EH (cell line): Measurements from ENCODE around the gene MFAP2.
"Not testable (repeated sequence)": the region's sequence is repeated elsewhere in the genome, so short reads cannot be mapped to it uniquely, and the experiment has no call there.

Experiments used
- DNase-seq: peaks from one replicate; pipeline ENCODE4 v3.0.0-alpha.2; 2015; ENCODE audit warnings: low read depth

MFAP2 gene

DNA sequence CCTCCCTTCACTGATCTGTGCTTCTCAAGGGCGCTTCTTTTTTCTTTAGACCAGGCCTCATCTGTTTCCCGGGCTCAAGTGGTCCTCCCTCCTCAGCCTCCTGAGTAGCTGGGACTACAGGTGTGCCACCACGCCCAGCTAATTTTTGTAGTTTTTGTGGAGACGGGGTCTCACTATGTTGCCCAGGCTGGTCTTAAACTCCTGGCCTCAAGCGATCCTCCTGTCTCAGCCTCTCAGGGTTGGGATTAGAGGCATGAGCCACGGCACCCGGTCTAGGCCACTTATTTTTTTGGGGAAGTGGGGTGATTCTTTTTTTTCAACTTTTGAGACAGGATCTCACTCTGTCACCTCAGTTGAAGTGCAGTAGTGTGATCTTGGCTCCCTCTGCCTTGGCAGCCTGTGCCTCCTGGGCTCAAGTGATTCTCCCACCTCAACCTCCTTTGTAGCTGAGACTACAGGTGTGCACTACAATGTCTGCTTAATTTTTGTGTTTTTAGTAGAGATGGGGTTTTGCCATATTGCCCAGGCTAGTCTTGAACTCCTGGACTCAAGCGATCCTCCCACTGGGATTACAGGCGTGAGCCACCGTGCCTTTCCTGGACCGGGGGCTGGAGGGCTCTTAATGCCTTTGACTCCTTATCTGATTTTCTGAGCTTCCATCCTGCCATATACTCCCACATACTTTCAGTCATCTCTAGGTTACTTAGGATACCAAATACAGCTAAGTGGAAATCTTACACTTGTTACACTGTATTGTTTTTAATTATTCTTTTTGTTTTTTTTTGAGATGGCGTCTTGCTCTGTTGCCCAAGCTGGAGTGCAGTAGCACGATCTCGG is 18.9 kb downstream of the MFAP2 start:
- no peak for DNase-seq

- DNase-seq: peak; percentile 84
These were observed 19.7 kb downstream of the MFAP2 start for GRCh38 chr1:16960560-16961296.

GRCh38 chr1:16958475-16958874 is 21.9 kb downstream of the MFAP2 start:
- DNase-seq: no peak

GRCh38 chr1:16957731-16958130 is 22.7 kb downstream of the MFAP2 start:
- DNase-seq: no peak

- DNase-seq: no peak
These were observed 23.6 kb downstream of the MFAP2 start for GRCh38 chr1:16956775-16957174.

DNA sequence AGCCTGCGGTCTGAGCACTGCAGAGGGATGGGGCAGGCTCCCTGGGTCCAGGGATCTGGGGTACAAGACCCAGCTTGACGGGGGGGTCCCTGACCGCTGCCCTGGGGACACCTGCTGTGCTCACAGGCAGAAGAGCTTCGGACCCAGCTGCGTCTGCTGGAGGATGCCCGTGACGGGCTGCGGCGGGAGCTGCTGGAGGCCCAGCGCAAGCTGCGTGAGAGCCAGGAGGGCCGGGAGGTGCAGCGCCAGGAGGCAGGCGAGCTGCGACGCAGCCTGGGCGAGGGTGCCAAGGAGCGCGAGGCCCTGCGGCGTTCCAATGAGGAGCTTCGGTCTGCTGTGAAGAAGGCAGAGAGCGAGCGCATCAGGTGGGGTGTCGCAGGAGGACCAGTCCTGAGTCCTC is 25.2 kb downstream of the MFAP2 start:
- DNase-seq: no peak

GRCh38 chr1:16954579-16954978 is 25.8 kb downstream of the MFAP2 start:
- DNase-seq: no peak

GRCh38 chr1:16952376-16952775 is 28.0 kb downstream of the MFAP2 start:
- not testable (repeated sequence) for DNase-seq

GRCh38 chr1:16949026-16949425 is 31.4 kb downstream of the MFAP2 start:
- DNase-seq: peak; percentile 54

DNA sequence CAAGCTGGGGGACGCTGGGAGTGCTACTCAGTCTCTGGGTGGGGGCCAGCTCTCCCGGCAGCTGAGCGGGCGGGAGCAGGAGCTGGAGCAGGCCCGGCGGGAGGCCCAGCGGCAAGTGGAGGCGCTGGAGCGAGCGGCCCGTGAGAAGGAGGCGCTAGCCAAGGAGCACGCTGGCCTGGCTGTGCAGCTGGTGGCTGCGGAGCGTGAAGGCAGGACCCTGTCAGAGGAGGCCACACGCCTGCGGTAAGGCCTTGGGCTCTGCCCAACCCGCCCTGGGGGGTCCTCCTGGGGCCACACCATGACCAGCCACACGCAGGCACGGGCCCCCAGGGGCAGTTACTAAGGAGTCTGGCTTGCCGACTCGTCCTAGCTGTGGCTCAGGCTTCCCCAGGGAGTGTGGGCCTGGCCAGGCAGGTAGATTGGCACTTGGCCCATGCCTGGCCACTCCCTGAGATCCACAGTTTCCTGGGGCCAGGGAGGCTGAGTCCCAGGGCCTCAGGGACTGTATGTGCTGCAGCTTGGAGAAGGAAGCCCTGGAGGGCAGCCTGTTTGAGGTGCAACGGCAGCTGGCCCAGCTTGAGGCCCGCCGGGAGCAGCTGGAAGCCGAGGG is 32.0 kb downstream of the MFAP2 start:
- not testable (repeated sequence) for DNase-seq

DNA sequence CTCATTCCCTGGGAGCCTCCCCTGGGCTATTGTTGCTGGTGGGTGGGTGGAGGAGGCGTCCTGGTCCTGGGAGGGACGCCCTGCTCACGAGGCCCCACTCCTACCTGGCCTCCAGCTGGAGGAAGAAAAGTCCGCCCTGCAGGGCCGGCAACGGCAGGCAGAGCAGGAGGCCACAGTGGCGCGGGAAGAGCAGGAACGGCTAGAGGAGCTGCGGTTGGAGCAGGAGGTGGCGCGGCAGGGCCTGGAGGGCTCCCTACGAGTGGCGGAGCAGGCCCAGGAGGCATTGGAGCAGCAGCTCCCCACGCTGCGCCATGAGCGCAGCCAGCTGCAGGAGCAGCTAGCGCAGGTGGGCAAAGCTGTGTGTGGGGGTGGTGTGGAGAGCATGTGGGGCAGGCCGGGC is 33.8 kb downstream of the MFAP2 start:
- DNase-seq: no peak

DNA sequence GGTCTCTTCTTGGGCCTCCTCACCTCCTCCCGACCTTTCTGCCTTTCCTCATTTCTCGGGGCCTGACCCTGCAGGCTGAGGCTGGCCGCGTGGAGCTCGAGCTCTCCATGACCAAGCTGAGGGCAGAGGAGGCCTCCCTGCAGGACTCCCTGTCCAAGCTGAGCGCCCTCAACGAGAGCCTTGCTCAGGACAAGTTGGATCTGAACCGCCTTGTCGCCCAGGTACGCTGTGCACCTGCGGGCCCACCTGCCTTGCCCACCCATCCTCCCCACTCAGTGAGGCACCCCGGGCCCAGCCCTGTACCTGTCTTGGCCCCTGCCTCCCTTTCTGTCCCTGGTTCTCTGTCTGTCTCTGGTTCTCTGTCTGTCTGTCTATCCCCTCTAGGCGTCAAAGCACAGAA is 34.2 kb downstream of the MFAP2 start:
- DNase-seq: not testable (repeated sequence)

- not testable (repeated sequence) for DNase-seq
These were observed 34.9 kb downstream of the MFAP2 start for GRCh38 chr1:16945512-16945911.

GRCh38 chr1:16944038-16944437 is 36.4 kb downstream of the MFAP2 start:
- DNase-seq: no peak

- DNase-seq: not testable (repeated sequence)
These were observed 40.8 kb downstream of the MFAP2 start for GRCh38 chr1:16939386-16940180.

DNA sequence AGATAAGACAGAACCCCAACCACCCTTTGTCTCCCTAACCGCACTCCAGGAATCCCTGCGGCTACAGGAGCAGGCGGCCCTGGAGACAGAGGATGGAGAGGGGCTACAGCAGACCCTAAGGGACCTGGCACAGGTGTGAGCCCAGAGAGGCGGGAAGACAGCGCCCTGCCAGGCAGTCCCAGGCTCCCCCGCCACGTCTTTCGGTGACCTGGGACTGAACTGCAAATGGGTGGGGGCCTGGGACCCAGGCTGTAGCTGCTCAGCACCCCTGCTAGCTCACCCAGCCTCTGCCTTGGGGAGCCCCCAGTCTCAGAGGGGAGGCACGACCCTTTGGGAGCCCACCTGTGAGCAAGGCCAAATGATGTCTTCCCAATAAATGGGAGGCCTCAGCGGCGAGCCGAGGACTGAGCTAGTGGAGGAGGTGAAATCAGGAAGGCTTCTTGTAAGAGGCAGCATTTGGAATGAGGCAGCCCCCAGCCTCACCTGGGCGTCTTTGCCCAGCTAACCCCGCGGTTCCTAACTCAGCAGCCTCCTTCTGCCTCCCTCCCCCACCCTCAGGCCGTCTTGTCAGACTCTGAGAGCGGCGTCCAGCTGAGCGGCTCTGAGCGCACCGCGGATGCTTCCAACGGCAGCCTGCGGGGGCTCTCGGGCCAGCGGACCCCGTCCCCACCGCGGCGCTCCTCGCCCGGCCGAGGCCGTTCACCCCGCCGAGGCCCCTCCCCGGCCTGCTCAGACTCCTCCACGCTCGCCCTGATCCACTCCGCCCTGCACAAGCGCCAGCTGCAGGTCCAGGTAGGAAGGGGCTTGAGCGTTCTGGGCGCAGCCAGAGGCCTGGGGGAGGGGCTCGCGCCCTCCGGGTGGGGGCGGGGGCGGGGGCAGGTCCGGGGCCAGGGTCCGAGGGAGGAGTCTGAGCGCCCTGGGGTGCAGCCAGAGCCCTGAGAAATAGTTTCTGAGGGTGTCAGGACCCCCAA is 41.8 kb downstream of the MFAP2 start:
- DNase-seq: no peak

GRCh38 chr1:16936580-16936979 is 43.8 kb downstream of the MFAP2 start:
- DNase-seq: not testable (repeated sequence)

DNA sequence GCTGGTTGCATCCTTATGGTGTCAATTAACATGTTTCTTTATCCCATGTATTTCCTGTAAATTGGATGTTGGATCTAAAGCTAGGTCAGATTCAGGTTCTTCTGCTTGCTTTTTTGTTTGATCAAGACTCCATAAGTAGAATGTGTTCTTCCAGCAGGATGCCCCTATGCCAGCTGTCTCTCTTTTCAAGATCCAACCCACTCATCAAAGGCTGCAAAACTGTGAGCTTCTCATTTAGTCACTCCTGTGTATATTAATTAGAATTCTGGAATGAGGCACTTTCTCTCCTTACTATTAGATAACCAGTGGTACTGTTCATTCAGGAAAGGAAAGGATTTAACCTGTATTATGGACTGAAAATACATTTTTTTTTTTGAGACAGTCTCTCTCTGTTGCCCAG is 46.5 kb downstream of the MFAP2 start:
- not testable (repeated sequence) for DNase-seq

DNA sequence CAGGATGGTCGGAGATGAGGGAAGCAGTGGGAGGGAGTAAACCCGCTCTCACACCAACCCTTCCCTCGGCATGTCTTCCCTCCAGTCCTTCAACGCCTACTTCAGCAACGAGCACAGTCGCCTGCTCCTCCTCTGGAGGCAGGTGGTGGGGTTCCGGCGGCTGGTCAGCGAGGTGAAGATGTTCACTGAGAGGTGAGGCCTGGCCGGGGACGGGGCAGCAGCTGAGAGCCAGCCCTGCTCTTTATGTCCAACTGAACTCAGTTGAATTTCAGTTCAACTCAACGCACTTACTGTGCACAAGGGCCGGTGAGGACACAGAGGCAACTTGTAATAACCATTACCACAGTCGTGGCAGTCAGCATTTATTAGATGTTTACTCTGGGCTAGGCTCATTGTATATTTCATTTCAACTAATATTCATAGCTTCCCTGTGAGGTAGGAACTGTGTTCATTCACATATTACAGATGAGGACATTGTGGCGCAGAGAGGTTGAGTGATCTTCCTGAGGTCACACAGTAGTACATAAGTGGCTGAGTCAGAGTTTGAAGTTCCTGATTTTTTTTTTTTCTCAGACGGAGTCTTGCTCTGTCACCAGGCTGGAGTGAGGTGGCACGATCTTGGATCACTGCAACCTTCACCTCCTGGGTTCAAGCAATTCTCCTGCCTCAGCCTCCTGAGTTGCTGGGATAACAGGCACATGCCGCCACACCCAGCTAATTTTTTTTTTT is 49.0 kb downstream of the MFAP2 start:
- DNase-seq: not testable (repeated sequence)
